ENCODE results near the gene CNGA3.
"Not testable (repeated sequence)": the region's sequence is repeated elsewhere in the genome, so short reads cannot be mapped to it uniquely, and the experiment has no call there.

CNGA3 gene

GRCh38 chr2:98346311-98347236, at the start of gene CNGA3:
TSS of gene CNGA3 (plus strand) at chr2:98346456. CDS start at chr2:98369976, 23,520 bp downstream.
- Mint-ChIP-seq H3K4me3 (no peak within 1 kb of the TSS), H3K9me3 (no peaks in the 10 kb centered on the region), H3K4me1 (ENCODE audit: low read depth) (peaks cover 7% of the 10 kb centered on the region), H3K27me3 (peaks cover 75% of the 10 kb centered on the region), H3K27ac (no peak within 1 kb of the TSS), H3K36me3 (ENCODE audit: low read depth) (no peaks in the 10 kb centered on the region)

GRCh38 chr2:98297817-98298682, 48.2 kb upstream of the CNGA3 start:
- Mint-ChIP-seq H3K9me3 (no peaks in the 10 kb centered on the region), H3K27ac (no peak overlapping the region), H3K36me3 (ENCODE audit: low read depth) (no peaks in the 10 kb centered on the region), H3K4me1 (ENCODE audit: low read depth) (no peaks in the 10 kb centered on the region), H3K4me3 (no peak overlapping the region), H3K27me3 (peaks cover 28% of the 10 kb centered on the region)

- no peak overlapping the region for H3K27ac Mint-ChIP-seq
- no peaks in the 10 kb centered on the region for H3K4me1 Mint-ChIP-seq (ENCODE audit: low read depth)
- H3K27me3 Mint-ChIP-seq = peaks cover 28% of the 10 kb centered on the region
- no peak overlapping the region for H3K4me3 Mint-ChIP-seq
- H3K9me3 Mint-ChIP-seq = no peaks in the 10 kb centered on the region
- no peaks in the 10 kb centered on the region for H3K36me3 Mint-ChIP-seq (ENCODE audit: low read depth)
Observed at GRCh38 chr2:98298683-98299164, 47.5 kb upstream of the CNGA3 start.

DNA sequence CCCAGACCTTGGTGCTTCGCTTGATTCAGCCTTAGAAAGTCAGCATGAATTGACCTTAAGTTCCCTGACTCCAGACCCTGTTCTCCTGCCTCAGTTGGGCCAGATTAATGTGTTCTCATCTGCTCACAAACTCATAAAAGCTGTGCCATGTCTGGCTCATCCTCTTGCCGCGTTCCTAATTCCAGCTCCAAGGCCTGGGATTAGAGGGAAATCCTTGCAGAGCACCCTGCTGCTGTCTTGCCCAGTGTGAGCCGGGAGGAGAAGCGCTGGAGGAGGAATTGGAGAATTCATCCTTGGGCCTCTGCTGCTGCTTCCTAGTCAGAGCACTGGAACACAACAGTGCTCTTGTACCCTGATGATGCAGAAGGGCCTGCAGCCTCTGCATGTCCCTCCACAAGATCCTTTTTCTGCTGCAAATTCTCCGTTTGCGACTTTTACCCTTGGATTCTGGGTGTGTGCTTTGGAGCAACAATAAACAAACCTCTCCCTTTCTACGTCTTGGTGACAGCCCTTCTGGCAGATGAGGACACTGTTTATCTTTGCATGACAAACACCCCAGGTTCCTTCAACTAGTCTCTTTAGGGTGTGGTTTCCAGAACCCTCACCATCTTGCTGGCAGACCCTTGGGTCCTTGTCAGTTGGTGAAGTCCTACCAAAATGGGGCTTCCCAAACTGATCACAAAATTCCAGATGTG, 46.9 kb upstream of the CNGA3 start:
- H3K27ac Mint-ChIP-seq = no peak overlapping the region
- H3K9me3 Mint-ChIP-seq = no peaks in the 10 kb centered on the region
- H3K4me3 Mint-ChIP-seq = no peak overlapping the region
- H3K36me3 Mint-ChIP-seq (ENCODE audit: low read depth) = no peaks in the 10 kb centered on the region
- H3K4me1 Mint-ChIP-seq (ENCODE audit: low read depth) = no peaks in the 10 kb centered on the region
- H3K27me3 Mint-ChIP-seq = peaks cover 31% of the 10 kb centered on the region

DNA sequence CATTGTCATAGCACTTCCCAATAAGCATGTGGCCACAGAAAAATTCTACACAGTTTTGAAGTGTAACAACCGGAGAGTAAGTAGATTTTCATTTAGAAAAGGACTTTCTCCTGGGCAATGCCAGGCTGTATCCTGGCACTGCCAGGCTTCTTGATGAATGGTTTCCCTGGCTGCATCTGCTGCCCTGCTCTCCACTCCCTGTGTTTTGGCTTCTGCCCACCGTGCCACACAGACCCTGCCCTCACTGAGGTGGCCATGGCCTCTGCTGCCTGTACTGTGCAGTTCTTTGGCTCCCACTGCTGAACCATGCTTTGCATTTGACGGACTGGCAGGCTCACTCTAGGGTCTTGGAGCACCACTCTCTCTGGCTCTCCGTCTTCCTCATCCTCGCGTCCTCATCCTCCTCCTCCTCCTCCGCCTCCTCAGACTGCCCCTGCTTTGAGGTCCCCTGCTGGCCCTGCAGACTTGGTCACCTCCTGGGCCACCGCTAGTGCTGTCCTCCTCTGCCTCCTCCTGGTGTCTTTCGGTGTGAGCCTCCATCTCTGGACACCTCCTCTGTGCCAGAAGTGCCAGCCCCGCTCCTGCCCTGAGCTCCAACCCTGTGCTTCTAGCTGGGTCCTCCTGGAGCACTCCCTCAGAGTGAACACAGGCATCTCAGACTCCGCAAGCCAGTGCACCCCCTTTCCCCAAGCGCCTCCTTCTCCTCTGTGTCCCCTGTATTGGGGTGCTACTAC, 45.9 kb upstream of the CNGA3 start:
- H3K27me3 Mint-ChIP-seq = peaks cover 27% of the 10 kb centered on the region
- no peaks in the 10 kb centered on the region for H3K36me3 Mint-ChIP-seq (ENCODE audit: low read depth)
- H3K4me1 Mint-ChIP-seq (ENCODE audit: low read depth) = no peaks in the 10 kb centered on the region
- H3K27ac Mint-ChIP-seq = no peak overlapping the region
- H3K9me3 Mint-ChIP-seq = no peaks in the 10 kb centered on the region
- no peak overlapping the region for H3K4me3 Mint-ChIP-seq

GRCh38 chr2:98301469-98301868, 44.8 kb upstream of the CNGA3 start:
- Mint-ChIP-seq H3K9me3 (no peaks in the 10 kb centered on the region), H3K27me3 (peaks cover 28% of the 10 kb centered on the region), H3K4me1 (ENCODE audit: low read depth) (no peaks in the 10 kb centered on the region), H3K27ac (no peak overlapping the region), H3K36me3 (ENCODE audit: low read depth) (no peaks in the 10 kb centered on the region), H3K4me3 (no peak overlapping the region)

DNA sequence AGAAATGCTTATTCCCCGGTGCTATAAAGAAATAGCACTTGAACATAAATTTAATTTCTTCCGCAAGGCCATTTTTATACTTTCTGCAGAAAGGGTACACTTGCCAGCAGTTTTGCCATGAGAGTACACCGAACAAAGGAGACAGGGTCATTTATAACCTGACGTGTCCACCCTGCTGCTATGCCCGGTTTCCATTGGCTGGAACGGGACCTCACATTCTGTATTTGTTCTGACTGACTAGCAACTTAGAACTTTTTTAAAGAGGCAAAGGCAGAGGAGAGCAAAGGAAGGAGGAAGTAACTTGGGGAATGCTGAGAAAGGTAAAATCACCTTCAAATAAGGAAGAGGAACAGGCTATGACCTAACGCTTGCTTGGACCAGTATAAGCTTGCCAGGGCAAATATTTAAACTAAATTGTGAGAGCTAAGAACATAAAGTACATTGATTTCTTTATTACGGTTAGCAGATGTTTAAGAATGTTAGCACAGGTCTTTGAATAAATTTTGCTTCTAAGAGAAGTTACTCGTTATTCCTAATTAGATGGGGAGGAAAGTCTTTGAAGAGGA, 39.0 kb upstream of the CNGA3 start:
- not testable (repeated sequence) for H3K9me3 Mint-ChIP-seq; H3K36me3 Mint-ChIP-seq (ENCODE audit: low read depth); H3K27ac Mint-ChIP-seq; H3K4me1 Mint-ChIP-seq (ENCODE audit: low read depth); H3K4me3 Mint-ChIP-seq
- H3K27me3 Mint-ChIP-seq = peaks cover 37% of the 10 kb centered on the region

DNA sequence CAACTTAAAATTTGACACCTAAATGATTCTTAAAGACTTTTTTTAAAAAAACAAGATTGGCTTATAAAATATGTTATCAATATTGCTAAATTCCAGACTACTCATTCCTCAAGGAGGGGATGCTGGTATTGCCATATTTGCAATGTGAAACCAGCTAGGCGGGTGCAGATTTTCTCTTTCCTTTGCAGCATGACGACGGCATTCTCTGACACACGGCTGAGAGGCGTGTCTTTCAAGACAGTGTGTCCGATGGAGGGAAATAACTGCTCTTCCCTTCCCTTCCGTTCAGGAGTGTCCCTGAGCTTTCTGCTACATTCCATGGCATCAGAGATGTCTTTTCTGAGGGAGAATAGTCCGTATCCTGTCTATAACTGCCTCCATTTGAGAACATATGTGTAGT, 38.2 kb upstream of the CNGA3 start:
- no peaks in the 10 kb centered on the region for H3K9me3 Mint-ChIP-seq
- peaks cover 40% of the 10 kb centered on the region for H3K27me3 Mint-ChIP-seq
- no peaks in the 10 kb centered on the region for H3K4me1 Mint-ChIP-seq (ENCODE audit: low read depth)
- H3K4me3 Mint-ChIP-seq = no peak overlapping the region
- no peaks in the 10 kb centered on the region for H3K36me3 Mint-ChIP-seq (ENCODE audit: low read depth)
- H3K27ac Mint-ChIP-seq = no peak overlapping the region

DNA sequence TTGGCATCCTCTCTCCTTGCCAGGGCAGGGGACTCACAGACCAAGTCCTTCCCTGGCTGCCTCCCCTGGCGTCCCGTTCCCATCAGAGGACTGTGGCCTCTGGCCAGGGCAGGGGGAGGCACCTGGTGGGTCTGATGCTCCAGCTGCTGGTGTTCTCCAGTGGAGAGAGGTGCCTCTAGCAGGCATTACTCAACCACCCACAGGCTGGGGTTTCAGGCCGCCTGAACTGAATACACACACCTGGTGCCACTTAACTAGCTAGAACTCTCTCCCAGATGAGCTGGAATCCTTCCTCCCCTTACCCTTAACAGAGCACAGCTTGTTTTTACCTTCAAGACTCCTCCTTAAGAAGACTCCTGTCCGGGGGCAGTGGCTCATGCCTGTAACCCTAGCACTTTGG, 37.7 kb upstream of the CNGA3 start:
- Mint-ChIP-seq H3K27ac (no peak overlapping the region), H3K27me3 (peaks cover 40% of the 10 kb centered on the region), H3K4me1 (ENCODE audit: low read depth) (no peaks in the 10 kb centered on the region), H3K9me3 (no peaks in the 10 kb centered on the region), H3K36me3 (ENCODE audit: low read depth) (no peaks in the 10 kb centered on the region), H3K4me3 (no peak overlapping the region)

DNA sequence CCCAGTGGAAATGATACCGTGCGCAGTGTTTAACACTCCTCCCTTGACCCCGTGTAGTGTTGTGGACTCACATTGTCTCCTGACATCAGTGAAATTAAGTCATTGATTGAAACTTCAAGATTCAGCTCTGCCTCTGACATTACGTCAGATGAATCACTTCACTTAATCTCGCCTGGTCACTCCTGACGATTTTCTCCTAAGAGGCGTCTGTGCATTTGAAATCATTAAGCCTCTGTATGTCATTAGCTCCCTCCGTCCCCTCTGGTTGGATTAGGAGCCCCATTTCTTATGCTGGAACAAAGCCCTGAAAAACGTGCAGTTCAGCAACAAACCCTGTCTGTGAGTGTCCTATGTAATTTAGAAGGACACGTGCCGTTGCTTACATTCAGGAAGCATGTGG, 36.7 kb upstream of the CNGA3 start:
- H3K4me3 Mint-ChIP-seq = no peak overlapping the region
- H3K27ac Mint-ChIP-seq = no peak overlapping the region
- no peaks in the 10 kb centered on the region for H3K9me3 Mint-ChIP-seq
- H3K4me1 Mint-ChIP-seq (ENCODE audit: low read depth) = no peaks in the 10 kb centered on the region
- no peaks in the 10 kb centered on the region for H3K36me3 Mint-ChIP-seq (ENCODE audit: low read depth)
- H3K27me3 Mint-ChIP-seq = peaks cover 37% of the 10 kb centered on the region

DNA sequence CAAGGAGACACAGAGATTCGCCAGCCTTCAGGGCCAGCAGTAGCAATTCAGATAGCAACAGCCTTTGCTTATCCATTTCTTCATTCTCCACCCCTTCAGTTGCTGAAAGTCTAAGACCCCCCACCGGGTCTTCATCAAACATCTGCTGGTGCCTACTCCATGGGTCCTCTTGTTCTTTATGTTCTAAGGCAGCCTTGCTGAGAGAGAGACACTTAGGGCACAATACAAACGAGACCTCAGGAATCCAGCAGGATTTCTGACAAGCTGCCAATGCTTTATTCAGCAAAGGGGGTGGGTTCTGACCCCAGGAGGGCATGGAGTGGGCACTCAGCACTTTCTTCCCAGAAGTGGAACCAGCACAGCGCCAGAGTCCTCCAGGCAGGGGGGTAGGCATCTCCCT, 36.2 kb upstream of the CNGA3 start:
- Mint-ChIP-seq H3K4me1 (ENCODE audit: low read depth) (no peaks in the 10 kb centered on the region), H3K36me3 (ENCODE audit: low read depth) (no peaks in the 10 kb centered on the region), H3K9me3 (no peaks in the 10 kb centered on the region), H3K4me3 (no peak overlapping the region), H3K27me3 (peaks cover 33% of the 10 kb centered on the region), H3K27ac (no peak overlapping the region)

DNA sequence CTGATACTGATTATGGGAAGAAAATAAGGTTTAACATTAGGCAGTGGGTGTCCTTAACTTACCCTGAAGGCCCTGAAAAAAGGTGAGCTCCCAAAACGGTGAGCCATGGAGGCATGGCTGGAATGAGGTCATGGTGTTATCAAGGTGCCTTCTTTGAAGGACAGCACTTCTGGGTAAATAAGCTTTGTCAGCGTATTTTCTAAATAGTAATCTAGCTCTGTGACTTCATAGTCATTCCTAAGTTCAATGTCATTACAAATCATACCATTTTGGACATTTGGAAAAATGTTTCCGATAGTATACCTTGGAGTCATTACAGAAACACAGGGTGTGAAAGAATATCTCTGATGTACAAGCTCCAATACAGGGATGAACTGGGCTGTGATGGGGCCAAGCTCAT, 35.2 kb upstream of the CNGA3 start:
- Mint-ChIP-seq H3K27ac (no peak overlapping the region), H3K27me3 (peaks cover 25% of the 10 kb centered on the region), H3K4me1 (ENCODE audit: low read depth) (no peaks in the 10 kb centered on the region), H3K9me3 (no peaks in the 10 kb centered on the region), H3K4me3 (no peak overlapping the region), H3K36me3 (ENCODE audit: low read depth) (no peaks in the 10 kb centered on the region)

- Mint-ChIP-seq H3K36me3 (ENCODE audit: low read depth) (no peaks in the 10 kb centered on the region), H3K9me3 (no peaks in the 10 kb centered on the region), H3K4me3 (no peak overlapping the region), H3K27ac (no peak overlapping the region), H3K27me3 (peaks cover 25% of the 10 kb centered on the region), H3K4me1 (ENCODE audit: low read depth) (no peaks in the 10 kb centered on the region)
Observed at GRCh38 chr2:98311771-98312545, 34.3 kb upstream of the CNGA3 start.

Measured in stimulated activated naive CD8-positive, alpha-beta T cell treated with anti-CD3 and anti-CD28 coated beads, Interleukin-15, Interleukin-2, amounts not matched to agents 100 ng/mL and 50 ng/mL, for 24 hours (primary cell).